HEK293 (cell line): ENCODE data around the gene PPP1R10.

Source experiments
- TCF7L2 ChIP-seq: IDR thresholded peaks from 2 replicates; pipeline ENCODE4 v1.6.1; 2011; ENCODE audit warnings: low read depth, mild to moderate bottlenecking, inconsistent platforms, low read length, moderate library complexity, borderline replicate concordance
- ZEB2 ChIP-seq: fragments of 450-650 bp; formaldehyde crosslinking; IDR thresholded peaks from 2 replicates; pipeline ENCODE4 v1.5.1; 2016; ENCODE audit warnings: missing biosample characterization, missing genetic modification characterization
- ZFP3 ChIP-seq: fragments of 450-650 bp; formaldehyde crosslinking; IDR thresholded peaks from 2 replicates; pipeline ENCODE4 v1.5.1; 2016; ENCODE audit warnings: low read depth, missing biosample characterization, missing genetic modification characterization
- ZFP41 ChIP-seq: fragments of 450-650 bp; formaldehyde crosslinking; IDR thresholded peaks from 2 replicates; pipeline ENCODE4 v1.5.1; 2016; ENCODE audit warnings: missing biosample characterization, missing genetic modification characterization, borderline replicate concordance
- ZNF138 ChIP-seq: fragments of 450-650 bp; formaldehyde crosslinking; IDR thresholded peaks from 2 replicates; pipeline ENCODE4 v1.5.1; 2016; ENCODE audit warnings: missing biosample characterization, missing genetic modification characterization, borderline replicate concordance
- ZNF2 ChIP-seq: fragments of 450-650 bp; formaldehyde crosslinking; IDR thresholded peaks from 2 replicates; pipeline ENCODE4 v1.5.1; 2016; ENCODE audit warnings: missing biosample characterization, missing genetic modification characterization
- ZNF211 ChIP-seq: fragments of 450-650 bp; formaldehyde crosslinking; IDR thresholded peaks from 2 replicates; pipeline ENCODE4 v1.5.1; 2016; ENCODE audit warnings: low read depth, missing biosample characterization, missing genetic modification characterization
- ZNF416 ChIP-seq: fragments of 450-650 bp; formaldehyde crosslinking; IDR thresholded peaks from 2 replicates; pipeline ENCODE4 v1.5.1; 2016; ENCODE audit warnings: missing biosample characterization, missing genetic modification characterization
- ZNF501 ChIP-seq: fragments of 450-650 bp; formaldehyde crosslinking; IDR thresholded peaks from 2 replicates; pipeline ENCODE4 v1.5.1; 2016; ENCODE audit warnings: missing biosample characterization, missing genetic modification characterization
- ZNF521 ChIP-seq: fragments of 450-650 bp; formaldehyde crosslinking; IDR thresholded peaks from 2 replicates; pipeline ENCODE4 v1.5.1; 2017; ENCODE audit warnings: missing biosample characterization, mild to moderate bottlenecking, missing genetic modification characterization
- ZNF600 ChIP-seq: fragments of 450-650 bp; formaldehyde crosslinking; IDR thresholded peaks from 2 replicates; pipeline ENCODE4 v1.5.1; 2016; ENCODE audit warnings: missing biosample characterization, missing genetic modification characterization
- ZNF624 ChIP-seq: fragments of 450-650 bp; formaldehyde crosslinking; IDR thresholded peaks from 2 replicates; pipeline ENCODE4 v1.5.1; 2017; ENCODE audit warnings: missing biosample characterization, missing genetic modification characterization
- ZNF658 ChIP-seq: fragments of 450-650 bp; formaldehyde crosslinking; IDR thresholded peaks from 2 replicates; pipeline ENCODE4; 2016; ENCODE audit warnings: missing biosample characterization, missing genetic modification characterization
- ZNF664 ChIP-seq: fragments of 450-650 bp; formaldehyde crosslinking; IDR thresholded peaks from 2 replicates; pipeline ENCODE4 v1.5.1; 2016; ENCODE audit warnings: missing biosample characterization, missing genetic modification characterization
- ZNF843 ChIP-seq: fragments of 450-650 bp; formaldehyde crosslinking; IDR thresholded peaks from 2 replicates; pipeline ENCODE4 v1.5.1; 2016; ENCODE audit warnings: missing biosample characterization, missing genetic modification characterization
- ZXDB ChIP-seq: fragments of 450-650 bp; formaldehyde crosslinking; IDR thresholded peaks from 2 replicates; pipeline ENCODE4 v1.5.1; 2016; ENCODE audit warnings: missing biosample characterization, missing genetic modification characterization
- TF ChIP-seq, protein P1 (sequence below): fragments of 450-650 bp; formaldehyde crosslinking; IDR thresholded peaks from 2 replicates; pipeline ENCODE4 v1.5.1; 2016; ENCODE audit warnings: missing biosample characterization, missing genetic modification characterization
- TF ChIP-seq, protein P2 (sequence below): fragments of 450-650 bp; formaldehyde crosslinking; IDR thresholded peaks from 2 replicates; pipeline ENCODE4 v1.5.1; 2016; ENCODE audit warnings: missing biosample characterization, missing genetic modification characterization
- TF ChIP-seq, protein P3 (sequence below): fragments of 450-650 bp; formaldehyde crosslinking; IDR thresholded peaks from 2 replicates; pipeline ENCODE4 v1.5.1; 2016; ENCODE audit warnings: missing biosample characterization, missing genetic modification characterization
- TF ChIP-seq, protein P4 (sequence below): fragments of 450-650 bp; formaldehyde crosslinking; optimal IDR thresholded peaks from 2 replicates; pipeline ENCODE3; 2016; ENCODE audit warnings: missing biosample characterization, mild to moderate bottlenecking, missing genetic modification characterization
- TF ChIP-seq, protein P5 (sequence below): fragments of 450-650 bp; formaldehyde crosslinking; IDR thresholded peaks from 2 replicates; pipeline ENCODE4 v1.5.1; 2016; ENCODE audit warnings: missing biosample characterization, missing genetic modification characterization
- TF ChIP-seq, protein P6 (sequence below): fragments of 450-650 bp; formaldehyde crosslinking; IDR thresholded peaks from 2 replicates; pipeline ENCODE4 v1.5.1; 2017; ENCODE audit warnings: missing biosample characterization, mild to moderate bottlenecking, missing genetic modification characterization, moderate library complexity
- TF ChIP-seq, protein P7 (sequence below): fragments of 450-650 bp; formaldehyde crosslinking; IDR thresholded peaks from 2 replicates; pipeline ENCODE4 v1.5.1; 2016; ENCODE audit warnings: missing biosample characterization, missing genetic modification characterization, borderline replicate concordance
- TF ChIP-seq, protein P8 (sequence below): fragments of 450-650 bp; formaldehyde crosslinking; IDR thresholded peaks from 2 replicates; pipeline ENCODE4 v1.5.1; 2016; ENCODE audit warnings: missing biosample characterization, missing genetic modification characterization

The PPP1R10 gene

DNA sequence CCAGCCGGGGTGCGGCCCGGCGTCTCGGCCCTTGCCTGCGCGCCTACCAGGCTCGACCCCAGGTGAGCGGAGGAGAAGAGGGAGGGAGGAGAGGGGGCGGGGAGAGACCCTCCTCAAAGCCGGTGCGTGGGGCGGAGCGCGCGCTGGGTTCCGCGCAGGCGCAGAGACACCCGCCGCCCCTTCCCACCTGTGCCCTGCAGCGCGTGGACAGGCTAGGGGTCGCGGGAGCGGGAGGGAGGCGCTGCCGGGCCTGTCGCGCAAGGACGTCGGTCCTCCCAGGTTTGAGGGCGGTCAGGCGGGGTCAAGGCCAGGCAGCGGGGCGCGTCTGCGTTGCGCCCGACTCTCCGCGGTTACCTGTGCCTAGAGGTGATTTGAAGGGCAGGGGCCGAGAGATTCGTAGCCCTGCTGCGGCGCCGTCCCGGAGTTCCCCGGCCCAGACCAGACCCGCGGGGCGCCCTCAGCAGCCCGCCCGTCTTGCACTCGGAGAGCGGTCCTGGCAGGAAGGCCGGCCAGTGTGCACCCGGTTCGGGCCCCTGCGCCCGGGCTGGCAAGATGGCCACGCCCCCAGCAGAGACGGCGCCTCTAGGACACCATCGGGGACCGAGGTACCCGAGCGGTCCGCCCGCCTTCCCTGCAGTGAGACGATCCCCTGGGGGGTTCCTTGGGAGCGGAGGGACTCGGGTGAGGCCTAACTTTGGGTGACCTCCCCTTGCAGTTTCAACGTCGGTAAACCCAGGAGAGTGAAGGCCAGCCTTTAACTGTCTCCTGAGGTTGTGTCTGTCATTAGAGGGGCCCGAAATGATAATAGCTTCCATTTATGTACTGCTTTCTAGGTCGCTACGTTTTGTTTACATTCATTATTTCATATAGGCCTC is 30.4 kb upstream of the PPP1R10 start (continued):
- peak; percentile 82; the same call in 1 of the 2 replicates for TF ChIP-seq ZNF2 (tag by site-specific recombination)
- TF ChIP-seq, protein P1, sequence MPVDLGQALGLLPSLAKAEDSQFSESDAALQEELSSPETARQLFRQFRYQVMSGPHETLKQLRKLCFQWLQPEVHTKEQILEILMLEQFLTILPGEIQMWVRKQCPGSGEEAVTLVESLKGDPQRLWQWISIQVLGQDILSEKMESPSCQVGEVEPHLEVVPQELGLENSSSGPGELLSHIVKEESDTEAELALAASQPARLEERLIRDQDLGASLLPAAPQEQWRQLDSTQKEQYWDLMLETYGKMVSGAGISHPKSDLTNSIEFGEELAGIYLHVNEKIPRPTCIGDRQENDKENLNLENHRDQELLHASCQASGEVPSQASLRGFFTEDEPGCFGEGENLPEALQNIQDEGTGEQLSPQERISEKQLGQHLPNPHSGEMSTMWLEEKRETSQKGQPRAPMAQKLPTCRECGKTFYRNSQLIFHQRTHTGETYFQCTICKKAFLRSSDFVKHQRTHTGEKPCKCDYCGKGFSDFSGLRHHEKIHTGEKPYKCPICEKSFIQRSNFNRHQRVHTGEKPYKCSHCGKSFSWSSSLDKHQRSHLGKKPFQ (tag by site-specific recombination): no peak; the same call in 1 of the 2 replicates
- TF ChIP-seq, protein P2, sequence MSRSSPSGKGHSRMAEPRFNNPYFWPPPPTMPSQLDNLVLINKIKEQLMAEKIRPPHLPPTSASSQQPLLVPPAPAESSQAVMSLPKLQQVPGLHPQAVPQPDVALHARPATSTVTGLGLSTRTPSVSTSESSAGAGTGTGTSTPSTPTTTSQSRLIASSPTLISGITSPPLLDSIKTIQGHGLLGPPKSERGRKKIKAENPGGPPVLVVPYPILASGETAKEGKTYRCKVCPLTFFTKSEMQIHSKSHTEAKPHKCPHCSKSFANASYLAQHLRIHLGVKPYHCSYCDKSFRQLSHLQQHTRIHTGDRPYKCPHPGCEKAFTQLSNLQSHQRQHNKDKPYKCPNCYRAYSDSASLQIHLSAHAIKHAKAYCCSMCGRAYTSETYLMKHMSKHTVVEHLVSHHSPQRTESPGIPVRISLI (tag by site-specific recombination): no peak
- TF ChIP-seq, protein P3, sequence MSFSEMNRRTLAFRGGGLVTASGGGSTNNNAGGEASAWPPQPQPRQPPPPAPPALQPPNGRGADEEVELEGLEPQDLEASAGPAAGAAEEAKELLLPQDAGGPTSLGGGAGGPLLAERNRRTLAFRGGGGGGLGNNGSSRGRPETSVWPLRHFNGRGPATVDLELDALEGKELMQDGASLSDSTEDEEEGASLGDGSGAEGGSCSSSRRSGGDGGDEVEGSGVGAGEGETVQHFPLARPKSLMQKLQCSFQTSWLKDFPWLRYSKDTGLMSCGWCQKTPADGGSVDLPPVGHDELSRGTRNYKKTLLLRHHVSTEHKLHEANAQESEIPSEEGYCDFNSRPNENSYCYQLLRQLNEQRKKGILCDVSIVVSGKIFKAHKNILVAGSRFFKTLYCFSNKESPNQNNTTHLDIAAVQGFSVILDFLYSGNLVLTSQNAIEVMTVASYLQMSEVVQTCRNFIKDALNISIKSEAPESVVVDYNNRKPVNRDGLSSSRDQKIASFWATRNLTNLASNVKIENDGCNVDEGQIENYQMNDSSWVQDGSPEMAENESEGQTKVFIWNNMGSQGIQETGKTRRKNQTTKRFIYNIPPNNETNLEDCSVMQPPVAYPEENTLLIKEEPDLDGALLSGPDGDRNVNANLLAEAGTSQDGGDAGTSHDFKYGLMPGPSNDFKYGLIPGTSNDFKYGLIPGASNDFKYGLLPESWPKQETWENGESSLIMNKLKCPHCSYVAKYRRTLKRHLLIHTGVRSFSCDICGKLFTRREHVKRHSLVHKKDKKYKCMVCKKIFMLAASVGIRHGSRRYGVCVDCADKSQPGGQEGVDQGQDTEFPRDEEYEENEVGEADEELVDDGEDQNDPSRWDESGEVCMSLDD (tag by site-specific recombination): peak; percentile 50; the same call in 1 of the 2 replicates
- TF ChIP-seq ZNF658 (tag by site-specific recombination): no peak
- TF ChIP-seq, protein P4, sequence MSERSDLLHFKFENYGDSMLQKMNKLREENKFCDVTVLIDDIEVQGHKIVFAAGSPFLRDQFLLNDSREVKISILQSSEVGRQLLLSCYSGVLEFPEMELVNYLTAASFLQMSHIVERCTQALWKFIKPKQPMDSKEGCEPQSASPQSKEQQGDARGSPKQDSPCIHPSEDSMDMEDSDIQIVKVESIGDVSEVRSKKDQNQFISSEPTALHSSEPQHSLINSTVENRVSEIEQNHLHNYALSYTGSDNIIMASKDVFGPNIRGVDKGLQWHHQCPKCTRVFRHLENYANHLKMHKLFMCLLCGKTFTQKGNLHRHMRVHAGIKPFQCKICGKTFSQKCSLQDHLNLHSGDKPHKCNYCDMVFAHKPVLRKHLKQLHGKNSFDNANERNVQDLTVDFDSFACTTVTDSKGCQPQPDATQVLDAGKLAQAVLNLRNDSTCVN (tag by site-specific recombination): peak; percentile 100
- TF ChIP-seq ZNF600: peak; percentile 97
- TF ChIP-seq ZNF501: peak; percentile 97
- TF ChIP-seq, protein P5, sequence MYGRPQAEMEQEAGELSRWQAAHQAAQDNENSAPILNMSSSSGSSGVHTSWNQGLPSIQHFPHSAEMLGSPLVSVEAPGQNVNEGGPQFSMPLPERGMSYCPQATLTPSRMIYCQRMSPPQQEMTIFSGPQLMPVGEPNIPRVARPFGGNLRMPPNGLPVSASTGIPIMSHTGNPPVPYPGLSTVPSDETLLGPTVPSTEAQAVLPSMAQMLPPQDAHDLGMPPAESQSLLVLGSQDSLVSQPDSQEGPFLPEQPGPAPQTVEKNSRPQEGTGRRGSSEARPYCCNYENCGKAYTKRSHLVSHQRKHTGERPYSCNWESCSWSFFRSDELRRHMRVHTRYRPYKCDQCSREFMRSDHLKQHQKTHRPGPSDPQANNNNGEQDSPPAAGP: peak; percentile 47
- TF ChIP-seq ZFP3 (tag by site-specific recombination): no peak
- no peak for TF ChIP-seq ZFP41 (tag by site-specific recombination)
- TF ChIP-seq TCF7L2: no peak
- TF ChIP-seq ZNF624 (tag by site-specific recombination): no peak
- TF ChIP-seq ZNF664 (tag by site-specific recombination): no peak
- TF ChIP-seq ZNF211: no peak
- no peak for TF ChIP-seq ZNF521
- TF ChIP-seq ZEB2 (tag by site-specific recombination): peak; percentile 92
- TF ChIP-seq, protein P6, sequence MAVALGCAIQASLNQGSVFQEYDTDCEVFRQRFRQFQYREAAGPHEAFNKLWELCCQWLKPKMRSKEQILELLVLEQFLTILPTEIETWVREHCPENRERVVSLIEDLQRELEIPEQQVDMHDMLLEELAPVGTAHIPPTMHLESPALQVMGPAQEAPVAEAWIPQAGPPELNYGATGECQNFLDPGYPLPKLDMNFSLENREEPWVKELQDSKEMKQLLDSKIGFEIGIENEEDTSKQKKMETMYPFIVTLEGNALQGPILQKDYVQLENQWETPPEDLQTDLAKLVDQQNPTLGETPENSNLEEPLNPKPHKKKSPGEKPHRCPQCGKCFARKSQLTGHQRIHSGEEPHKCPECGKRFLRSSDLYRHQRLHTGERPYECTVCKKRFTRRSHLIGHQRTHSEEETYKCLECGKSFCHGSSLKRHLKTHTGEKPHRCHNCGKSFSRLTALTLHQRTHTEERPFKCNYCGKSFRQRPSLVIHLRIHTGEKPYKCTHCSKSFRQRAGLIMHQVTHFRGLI (tag by site-specific recombination): peak; percentile 79
- peak; percentile 98 for TF ChIP-seq ZXDB (tag by site-specific recombination)
- TF ChIP-seq ZNF843 (tag by site-specific recombination): peak; percentile 58; the same call in 1 of the 2 replicates
- TF ChIP-seq, protein P7, sequence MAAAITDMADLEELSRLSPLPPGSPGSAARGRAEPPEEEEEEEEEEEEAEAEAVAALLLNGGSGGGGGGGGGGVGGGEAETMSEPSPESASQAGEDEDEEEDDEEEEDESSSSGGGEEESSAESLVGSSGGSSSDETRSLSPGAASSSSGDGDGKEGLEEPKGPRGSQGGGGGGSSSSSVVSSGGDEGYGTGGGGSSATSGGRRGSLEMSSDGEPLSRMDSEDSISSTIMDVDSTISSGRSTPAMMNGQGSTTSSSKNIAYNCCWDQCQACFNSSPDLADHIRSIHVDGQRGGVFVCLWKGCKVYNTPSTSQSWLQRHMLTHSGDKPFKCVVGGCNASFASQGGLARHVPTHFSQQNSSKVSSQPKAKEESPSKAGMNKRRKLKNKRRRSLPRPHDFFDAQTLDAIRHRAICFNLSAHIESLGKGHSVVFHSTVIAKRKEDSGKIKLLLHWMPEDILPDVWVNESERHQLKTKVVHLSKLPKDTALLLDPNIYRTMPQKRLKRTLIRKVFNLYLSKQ (tag by site-specific recombination): no peak
- TF ChIP-seq ZNF138 (tag by site-specific recombination): no peak
- TF ChIP-seq, protein P8, sequence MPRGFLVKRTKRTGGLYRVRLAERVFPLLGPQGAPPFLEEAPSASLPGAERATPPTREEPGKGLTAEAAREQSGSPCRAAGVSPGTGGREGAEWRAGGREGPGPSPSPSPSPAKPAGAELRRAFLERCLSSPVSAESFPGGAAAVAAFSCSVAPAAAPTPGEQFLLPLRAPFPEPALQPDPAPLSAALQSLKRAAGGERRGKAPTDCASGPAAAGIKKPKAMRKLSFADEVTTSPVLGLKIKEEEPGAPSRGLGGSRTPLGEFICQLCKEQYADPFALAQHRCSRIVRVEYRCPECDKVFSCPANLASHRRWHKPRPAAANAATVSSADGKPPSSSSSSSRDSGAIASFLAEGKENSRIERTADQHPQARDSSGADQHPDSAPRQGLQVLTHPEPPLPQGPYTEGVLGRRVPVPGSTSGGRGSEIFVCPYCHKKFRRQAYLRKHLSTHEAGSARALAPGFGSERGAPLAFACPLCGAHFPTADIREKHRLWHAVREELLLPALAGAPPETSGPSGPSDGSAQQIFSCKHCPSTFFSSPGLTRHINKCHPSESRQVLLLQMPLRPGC (tag by site-specific recombination): no peak; the same call in 1 of the 2 replicates
- TF ChIP-seq ZNF416 (tag by site-specific recombination): no peak
